GM12873 (cell line): ENCODE data around the gene EGFL8.

ENCODE experiments used
- CTCF ChIP-seq: IDR thresholded peaks from 2 replicates; pipeline ENCODE4 v1.5.1; 2012; ENCODE audit warnings: low read depth, mild to moderate bottlenecking, moderate library complexity, low read length, control low read depth; ENCODE audit not compliant: insufficient read depth; ENCODE audit errors: missing control alignments

EGFL8 gene

GRCh38 chr6:32203426-32204267, 39.3 kb downstream of the EGFL8 start:
- TF ChIP-seq CTCF, result no peak

GRCh38 chr6:32204268-32204715, 39.9 kb downstream of the EGFL8 start:
- no peak for TF ChIP-seq CTCF

- no peak for TF ChIP-seq CTCF
Measured at GRCh38 chr6:32208996-32209395, 44.6 kb downstream of the EGFL8 start.

- TF ChIP-seq CTCF, result no peak
Measured at GRCh38 chr6:32210191-32210601, 45.8 kb downstream of the EGFL8 start.

- no peak for TF ChIP-seq CTCF
Measured at GRCh38 chr6:32212076-32212760, 47.8 kb downstream of the EGFL8 start.

- no peak for TF ChIP-seq CTCF
Measured at GRCh38 chr6:32213649-32214048, 49.3 kb downstream of the EGFL8 start.

- no peak for TF ChIP-seq CTCF
Measured at GRCh38 chr6:32214126-32214525, 49.7 kb downstream of the EGFL8 start.
